ENCODE results near the gene CLNS1A.
"Not testable (repeated sequence)": the region's sequence is repeated elsewhere in the genome, so short reads cannot be mapped to it uniquely, and the experiment has no call there.

CLNS1A gene

DNA sequence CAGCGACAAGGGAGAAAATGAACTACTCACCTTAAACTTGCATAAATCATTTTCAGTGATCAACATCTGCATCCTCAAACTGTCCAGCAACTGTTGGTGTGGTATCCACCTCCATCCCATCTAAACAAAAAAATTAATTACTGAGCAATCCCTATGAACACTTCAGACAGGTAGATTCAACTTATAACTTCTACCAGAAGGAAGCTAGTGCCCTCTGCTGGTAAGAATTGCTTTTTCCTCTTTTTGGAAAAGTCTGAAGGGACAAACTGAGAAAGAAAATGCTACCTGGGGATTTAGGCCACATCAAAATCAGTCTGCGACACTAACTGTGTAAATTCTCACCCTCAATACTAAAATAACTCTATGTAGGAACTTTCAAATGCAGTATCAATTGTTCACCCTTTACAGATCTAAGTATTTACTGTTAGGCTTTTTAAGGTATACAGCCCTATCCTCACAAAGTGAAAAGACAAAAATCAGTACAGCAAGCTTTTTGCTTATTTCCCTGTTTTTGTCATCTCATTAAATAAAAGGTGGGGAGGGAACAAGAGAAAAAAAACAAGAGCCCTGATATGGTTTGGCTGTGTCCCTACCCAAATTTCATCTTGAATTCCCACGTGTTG is 17.9 kb downstream of the CLNS1A start:
- in situ Hi-C loops (cut with HindIII; ENCODE audit: low sequenced_read_pairs), result no loop called here

DNA sequence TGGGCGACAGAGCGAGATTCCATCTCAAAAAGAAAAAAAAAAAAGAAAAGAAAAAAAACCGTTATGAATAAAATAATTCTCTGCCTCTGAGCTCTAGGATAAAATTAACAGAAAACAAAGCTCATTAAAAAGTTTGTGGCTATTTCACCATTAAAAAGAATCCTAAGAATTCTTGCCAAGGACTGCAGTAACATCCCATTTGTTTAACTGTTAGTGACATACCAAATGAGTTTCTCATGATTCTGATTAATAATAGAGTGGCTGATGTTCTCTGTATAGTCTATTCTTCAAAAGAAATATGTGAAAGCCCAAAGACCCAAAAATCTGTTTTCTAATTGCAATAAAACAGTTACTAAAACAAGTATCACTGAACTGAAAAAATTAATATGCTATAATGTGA is 19.7 kb downstream of the CLNS1A start:
- in situ Hi-C loops (cut with HindIII; ENCODE audit: low sequenced_read_pairs), result no loop called here

DNA sequence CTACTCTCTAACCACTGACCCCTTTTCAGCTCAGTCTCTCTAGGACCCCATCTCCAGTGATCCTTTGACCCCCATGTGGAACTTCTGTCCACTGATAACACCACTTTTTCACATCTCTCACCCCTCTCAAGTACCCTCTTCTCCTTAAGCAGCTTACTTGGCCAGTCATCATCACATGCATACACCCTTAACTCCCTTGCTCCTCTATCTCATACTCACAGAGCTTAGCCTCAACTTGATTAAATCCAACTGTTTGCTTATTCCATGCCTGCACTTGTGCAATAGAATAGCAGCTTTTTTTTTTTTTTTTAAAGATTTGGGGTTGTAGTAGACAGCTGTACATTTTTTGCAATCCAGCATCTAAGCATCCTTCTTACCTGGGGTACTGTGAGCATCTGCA is 25.7 kb downstream of the CLNS1A start:
- in situ Hi-C loops (cut with HindIII; ENCODE audit: low sequenced_read_pairs), result no loop called here

DNA sequence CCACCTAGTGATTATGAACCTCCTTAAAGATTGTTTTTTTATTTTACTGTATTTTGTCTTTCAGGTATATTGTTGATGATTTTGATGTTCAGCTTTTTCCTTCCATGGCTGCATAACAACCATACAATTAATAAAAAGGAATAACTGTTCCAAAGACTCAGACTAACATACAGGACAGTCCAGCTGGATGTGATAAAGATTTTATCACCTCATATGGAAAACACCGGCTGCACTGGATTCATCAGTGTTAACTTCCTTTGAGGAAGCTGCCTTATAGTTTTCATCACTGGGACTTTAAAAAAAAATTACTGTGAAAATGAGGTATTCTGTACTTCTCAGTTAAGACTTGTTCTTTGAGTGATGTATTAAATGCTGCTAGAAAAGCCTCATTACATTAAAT is 28.4 kb downstream of the CLNS1A start:
- in situ Hi-C loops (cut with HindIII; ENCODE audit: low sequenced_read_pairs), result no loop called here

DNA sequence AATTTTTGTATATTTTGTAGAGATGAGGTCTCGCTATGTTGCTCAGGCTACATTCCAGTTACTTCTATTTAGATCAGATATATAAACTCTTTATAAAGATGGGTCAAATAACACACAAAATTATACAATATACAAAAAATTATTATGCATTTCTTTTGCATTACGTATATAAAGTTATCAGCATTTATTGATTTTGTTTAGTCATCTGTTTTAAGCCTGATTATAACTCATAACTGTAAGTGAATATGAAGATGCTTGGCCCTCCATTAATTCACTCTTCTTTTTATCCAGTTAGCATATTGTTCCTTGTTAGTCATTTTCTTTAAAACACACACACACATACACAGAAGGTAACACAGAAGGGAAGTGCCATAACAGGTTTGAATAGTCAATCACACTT is 33.3 kb downstream of the CLNS1A start:
- in situ Hi-C loops (cut with HindIII; ENCODE audit: low sequenced_read_pairs), result no loop called here

DNA sequence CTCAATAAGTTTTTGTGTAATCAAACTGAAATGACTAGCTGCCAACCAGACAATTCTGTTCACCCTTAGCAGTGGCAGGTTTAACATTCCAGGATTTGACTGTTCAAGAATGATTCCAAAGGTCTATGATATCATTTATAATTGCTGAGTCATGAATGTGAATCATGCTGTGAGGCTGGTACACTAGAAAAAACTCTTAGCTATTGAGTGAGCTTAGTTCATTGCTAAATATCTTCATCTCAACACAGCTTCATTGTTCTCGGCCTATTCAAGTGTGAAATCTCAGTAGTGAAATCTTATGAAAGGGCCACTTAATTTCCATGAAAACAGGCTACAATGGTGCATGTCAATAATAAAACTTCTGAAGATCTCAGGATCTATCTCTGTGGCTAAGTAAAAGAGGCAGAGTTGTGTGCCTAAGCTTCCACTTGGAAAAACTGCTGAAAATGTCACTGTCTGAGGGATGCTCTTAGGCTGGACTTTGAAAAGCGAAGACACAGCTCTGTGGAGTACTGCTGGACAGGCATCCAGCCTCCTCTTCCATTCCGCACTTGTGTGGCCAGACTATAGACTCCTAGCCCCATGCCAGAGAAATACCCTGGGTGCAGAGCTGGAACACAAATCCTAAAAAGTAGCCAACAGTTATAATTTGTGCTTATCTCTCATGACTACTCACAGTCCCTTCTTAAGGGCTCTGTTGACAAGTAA is 35.1 kb downstream of the CLNS1A start:
- in situ Hi-C loops (cut with HindIII; ENCODE audit: low sequenced_read_pairs), result no loop called here

DNA sequence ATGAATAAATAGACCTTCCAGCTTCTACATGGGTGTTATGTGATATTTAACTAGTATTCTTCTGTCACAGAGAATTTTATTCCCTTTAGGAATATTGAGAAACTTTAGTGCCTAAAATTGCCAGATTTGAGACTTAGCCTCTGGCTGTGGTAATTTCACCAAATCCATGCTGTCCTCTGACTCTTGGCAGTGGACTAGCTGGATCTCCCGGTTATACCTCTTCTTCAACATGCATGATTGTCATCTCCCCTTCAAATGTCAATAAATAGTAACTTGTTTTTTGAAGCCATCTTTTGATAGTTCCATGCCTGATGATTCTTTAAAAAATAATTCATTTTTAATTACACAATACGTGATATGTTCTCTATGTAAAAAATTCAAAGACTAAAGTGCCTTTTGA is 39.4 kb downstream of the CLNS1A start:
- in situ Hi-C loops (cut with HindIII; ENCODE audit: low sequenced_read_pairs), result no loop called here

DNA sequence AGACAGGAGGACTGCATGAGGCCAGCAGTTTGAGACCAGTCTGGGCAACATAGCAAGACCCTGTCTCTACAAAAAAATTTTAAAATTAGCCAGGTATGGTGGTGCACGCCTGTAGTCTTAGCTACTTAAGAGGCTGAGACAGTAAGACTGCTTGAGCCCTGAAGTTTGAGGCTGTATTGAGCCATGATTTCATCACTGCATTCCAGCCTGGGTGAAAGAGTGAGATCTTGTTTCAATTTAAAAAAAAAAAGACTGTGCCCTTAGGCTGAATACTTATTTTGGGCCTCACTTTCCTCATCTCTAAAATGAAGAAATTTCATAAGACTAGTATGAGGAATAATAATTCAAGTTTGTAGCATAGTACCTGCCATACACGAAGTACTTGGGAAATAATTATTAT is 41.0 kb downstream of the CLNS1A start:
- in situ Hi-C loops (cut with HindIII; ENCODE audit: low sequenced_read_pairs), result no loop called here

DNA sequence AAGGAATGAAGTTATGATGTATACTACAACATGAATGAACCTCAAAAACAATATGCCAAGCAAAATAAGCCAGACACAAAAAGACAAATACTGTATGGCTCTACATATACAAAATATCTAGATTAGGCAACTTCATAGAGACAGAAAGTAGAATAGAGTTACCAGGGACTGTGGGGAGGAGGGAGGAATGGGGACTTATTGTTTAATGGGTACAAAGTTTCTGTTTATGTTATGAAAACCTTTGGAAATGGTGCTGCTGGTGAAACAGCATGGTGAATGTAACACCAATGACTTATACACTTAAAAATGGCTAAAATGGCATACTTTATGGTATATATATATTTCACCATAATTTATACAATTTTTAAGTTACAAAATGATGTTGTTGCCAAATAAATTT is 43.7 kb downstream of the CLNS1A start:
- in situ Hi-C loops (cut with HindIII; ENCODE audit: low sequenced_read_pairs), result loop anchor here (5.0 kb wide), 1 partner anchor 392 kb away; no protein-coding TSS in a partner anchor

DNA sequence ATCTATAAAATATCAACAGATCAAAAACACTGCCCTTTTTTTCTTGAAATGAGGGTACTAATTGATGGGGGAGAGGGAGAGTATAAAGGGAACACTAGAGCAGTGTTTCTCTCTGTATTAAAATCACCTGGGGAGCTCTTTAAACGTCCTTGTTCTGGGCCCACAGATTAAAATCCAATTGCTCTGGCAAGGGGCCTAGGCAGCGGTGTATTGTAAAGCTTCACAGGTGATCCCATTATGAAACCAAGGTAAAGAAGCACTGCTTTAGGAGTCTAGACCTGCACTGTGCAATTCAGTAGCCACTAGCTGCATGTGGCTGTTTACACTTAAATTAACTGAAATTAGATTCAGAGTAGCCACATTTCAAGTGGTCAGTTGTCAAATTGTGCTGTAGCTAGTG is 44.9 kb downstream of the CLNS1A start:
- in situ Hi-C loops (cut with HindIII; ENCODE audit: low sequenced_read_pairs), result loop anchor here (5.0 kb wide), 1 partner anchor 390 kb away; no protein-coding TSS in a partner anchor

DNA sequence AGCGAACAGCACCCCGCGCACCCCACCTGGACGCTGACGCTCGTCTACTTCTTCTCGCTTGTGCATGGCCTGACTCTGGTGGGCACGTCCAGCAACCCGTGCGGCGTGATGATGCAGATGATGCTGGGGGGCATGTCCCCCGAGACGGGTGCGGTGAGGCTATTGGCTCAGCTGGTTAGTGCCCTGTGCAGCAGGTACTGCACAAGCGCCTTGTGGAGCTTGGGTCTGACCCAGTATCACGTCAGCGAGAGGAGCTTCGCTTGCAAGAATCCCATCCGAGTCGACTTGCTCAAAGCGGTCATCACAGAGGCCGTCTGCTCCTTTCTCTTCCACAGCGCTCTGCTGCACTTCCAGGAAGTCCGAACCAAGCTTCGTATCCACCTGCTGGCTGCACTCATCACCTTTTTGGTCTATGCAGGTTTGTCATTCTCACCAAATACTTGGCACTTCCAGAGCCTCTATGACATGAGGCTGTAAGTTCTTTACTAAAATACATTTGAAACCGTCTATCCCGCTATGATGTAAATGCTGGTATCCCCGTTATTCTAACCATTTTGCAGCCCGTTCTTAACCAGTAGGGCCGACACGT is 47.3 kb downstream of the CLNS1A start:
- in situ Hi-C loops (cut with HindIII; ENCODE audit: low sequenced_read_pairs), result loop anchor here (5.0 kb wide), 1 partner anchor 388 kb away; no protein-coding TSS in a partner anchor

DNA sequence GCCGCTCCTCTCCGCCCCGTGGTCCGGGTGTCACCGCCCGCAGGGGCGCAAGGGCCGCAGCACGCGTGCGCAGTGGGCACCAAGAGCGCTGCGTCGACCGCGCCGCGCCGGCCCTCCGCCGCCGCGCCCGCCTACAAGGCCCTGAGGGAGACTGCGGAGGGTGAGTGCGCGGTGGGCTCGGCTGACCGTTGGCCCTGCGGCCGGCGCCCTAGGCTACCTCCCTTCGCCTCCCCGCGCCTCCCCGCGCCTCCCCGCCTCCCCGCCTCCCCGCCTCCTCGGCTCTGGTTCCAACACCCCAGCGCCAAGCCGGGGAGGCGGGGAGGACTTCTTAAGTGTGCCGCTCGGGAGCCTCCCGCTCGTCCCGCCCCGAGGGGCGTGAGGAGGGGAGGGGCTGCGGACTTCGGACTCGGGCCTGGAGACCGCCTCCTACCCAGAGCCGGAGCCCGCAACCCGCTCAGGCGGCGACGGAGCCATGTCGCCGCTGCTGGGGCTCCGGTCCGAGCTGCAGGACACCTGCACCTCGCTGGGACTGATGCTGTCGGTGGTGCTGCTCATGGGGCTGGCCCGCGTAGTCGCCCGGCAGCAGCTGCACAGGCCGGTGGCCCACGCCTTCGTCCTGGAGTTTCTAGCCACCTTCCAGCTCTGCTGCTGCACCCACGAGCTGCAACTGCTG is 47.9 kb downstream of the CLNS1A start, which contains the start of gene AQP11:
TSS of gene AQP11 (plus strand) at position 433 of the 673 bp plus-strand sequence. CDS start at position 473, 40 bp downstream.
- in situ Hi-C loops (cut with HindIII; ENCODE audit: low sequenced_read_pairs), result loop anchor here (5.0 kb wide), 1 partner anchor 387 kb away; no protein-coding TSS in a partner anchor

DNA sequence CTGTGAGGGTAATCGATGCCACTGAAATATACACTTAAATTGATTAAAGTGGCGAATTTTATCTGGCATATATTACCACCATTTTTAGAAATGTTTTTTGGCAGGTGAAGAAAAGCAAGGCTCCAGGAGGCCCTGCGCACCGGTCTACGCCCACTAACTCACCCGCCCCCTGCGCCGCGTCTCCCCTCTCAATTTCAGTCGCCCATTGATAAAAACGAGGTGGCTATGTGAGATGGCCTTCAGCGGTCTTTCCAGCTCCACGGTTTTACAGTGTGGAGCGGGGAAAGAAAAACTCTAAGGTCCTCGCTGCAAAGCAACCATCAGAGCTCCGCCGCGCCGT is 48.4 kb downstream of the CLNS1A start:
- in situ Hi-C loops (cut with HindIII; ENCODE audit: low sequenced_read_pairs), result no loop called here

DNA sequence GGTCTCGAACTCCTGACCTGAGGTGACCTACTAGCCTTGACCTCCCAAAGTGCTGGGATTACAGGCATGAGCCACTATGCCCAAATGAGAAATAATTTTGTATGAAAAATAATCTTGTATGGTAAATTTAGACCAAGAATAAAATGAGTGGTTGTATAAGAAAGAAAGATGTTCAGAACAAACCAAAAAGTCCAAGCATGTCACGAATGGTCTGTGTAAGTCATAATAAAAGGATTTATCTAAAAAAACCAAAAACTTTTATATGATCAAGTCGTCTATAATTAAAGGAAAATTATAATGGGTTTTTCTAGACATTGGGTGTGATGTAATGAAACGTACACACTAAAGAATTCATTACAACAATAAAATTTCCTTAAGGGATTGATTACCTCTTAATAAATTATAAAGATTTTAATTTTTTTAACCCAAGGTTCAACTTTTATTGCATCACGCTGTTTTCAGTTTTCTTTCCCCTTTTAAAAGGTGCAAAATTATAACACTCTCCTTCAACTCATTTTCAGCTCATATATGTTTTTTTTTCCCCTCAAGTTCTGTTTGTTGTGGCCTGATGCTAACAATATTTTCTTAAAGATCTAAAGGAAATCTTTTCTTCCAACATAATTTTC is 56.8 kb downstream of the CLNS1A start:
- in situ Hi-C loops (cut with HindIII; ENCODE audit: low sequenced_read_pairs), result no loop called here

DNA sequence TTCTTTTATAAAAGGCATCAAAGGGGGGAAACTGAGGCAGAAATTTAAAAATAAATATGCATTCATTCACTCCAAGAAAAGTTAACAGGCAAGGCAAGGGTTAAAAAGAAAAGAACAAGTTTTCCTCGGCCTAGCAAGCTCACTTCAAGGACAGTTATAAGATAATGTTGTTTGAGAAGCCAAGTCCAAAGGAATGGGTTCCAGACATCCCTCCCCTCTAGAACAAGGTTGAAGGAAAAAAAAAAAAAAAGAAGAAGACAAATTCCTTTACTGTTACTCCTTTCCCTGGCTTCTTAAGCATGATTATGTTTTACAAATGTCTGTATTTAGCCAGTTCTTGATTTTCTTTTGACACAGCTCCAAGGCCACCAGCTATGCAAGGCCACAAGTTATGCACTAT is 62.2 kb downstream of the CLNS1A start:
- in situ Hi-C loops (cut with HindIII; ENCODE audit: low sequenced_read_pairs), result not testable (repeated sequence)

DNA sequence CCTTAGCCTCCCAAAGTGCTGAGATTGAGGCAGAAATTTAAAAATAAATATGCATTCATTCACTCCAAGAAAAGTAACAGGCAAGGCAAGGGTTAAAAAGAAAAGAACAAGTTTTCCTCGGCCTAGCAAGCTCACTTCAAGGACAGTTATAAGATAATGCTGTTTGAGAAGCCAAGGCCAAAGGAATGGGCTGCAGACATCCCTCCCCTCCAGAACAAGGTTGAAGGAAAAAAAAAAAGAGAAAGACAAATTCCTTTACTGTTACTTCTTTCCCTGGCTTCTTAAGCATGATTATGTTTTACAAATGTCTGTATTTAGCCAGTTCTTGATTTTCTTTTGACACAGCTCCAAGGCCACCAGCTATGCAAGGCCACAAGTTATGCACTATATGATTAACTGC is 66.7 kb downstream of the CLNS1A start:
- in situ Hi-C loops (cut with HindIII; ENCODE audit: low sequenced_read_pairs), result loop anchor here (5.0 kb wide), 1 partner anchor 99 kb away; the partner anchor contains the start of gene PAK1

DNA sequence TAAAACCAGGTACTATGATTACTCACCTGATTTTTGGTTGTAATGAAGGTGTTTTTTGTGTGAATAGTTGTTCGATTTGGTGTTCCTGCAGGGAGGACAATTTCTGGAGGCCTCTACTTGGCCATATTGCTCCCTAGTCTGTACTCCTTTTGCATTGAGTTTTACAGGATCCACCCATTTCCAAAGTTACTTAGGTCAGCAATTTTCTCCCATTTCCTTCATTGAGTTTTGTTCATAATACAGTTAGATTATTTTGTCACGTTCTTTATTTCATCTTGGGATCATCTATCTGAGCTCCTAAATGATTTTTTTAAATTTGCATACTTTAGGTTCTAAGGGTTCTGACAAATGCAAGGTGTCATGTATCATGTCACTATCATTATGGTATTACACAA is 67.9 kb downstream of the CLNS1A start:
- in situ Hi-C loops (cut with HindIII; ENCODE audit: low sequenced_read_pairs), result loop anchor here (5.0 kb wide), 1 partner anchor 97 kb away; the partner anchor contains the start of gene PAK1

DNA sequence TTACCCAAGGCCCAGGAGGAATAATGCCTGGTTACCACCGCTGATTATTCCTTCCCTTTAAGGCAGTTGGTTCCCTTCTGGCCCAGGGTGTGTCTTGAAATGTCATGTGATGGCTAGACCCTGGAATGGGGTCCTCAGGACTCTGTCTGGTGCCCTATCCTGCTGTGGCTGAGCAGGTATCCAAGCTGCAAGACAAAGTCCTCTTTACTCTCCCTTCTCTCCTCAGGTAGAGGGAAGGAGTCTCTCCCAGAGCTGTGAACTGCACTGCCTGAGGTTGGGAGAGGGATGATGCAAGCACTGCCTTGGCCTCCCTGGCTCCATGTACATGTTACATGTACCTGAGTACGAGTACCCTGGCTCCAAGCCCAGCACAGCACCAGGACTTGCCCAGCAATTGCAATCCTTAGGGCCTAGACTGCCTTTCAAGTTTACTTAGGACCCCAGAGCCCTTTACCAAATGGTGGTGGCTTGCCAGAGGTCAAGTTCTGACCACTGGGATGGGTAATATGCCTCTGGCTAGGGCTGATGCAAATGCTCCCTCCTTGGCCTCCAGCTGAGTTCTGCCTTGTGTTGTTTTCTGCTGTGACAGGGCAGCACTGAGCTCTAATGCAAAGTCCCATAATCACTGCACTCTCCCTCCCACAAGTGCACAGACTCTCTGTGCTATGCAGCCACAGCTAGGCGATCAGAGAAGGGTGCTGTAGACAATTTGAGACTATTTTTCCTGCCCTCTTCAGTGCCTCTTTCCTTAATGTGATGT is 68.5 kb downstream of the CLNS1A start:
- in situ Hi-C loops (cut with HindIII; ENCODE audit: low sequenced_read_pairs), result no loop called here

DNA sequence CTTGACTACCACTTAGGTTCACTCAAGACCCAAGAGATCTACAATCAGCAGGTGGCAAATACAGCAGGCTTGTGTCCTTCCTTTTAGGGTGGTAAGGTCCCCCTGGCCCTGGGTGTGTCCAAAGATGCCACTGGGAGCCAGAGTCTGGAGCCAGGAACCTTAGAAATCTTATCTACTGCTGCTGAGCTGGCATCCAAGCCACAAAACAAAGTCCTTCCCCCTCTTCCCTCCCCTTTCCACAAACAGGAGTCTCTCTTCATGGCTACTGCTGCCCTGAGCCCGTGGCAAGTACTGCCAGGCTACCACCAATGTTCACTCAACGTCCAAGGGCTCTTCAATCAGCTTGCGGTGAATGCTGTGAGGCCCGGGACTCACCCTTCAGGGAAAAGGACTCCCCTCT is 69.3 kb downstream of the CLNS1A start:
- in situ Hi-C loops (cut with HindIII; ENCODE audit: low sequenced_read_pairs), result no loop called here

Data from DLD1 (cell line).